ENCODE results near the gene LCN1. TPM values are rescaled to one million over a fixed set of nuclear protein-coding genes. Genes with fewer than 3 reads are reported as not detected.

LCN1 gene
- total RNA-seq, 4 donors from 2014 or later, result not detected

DNA sequence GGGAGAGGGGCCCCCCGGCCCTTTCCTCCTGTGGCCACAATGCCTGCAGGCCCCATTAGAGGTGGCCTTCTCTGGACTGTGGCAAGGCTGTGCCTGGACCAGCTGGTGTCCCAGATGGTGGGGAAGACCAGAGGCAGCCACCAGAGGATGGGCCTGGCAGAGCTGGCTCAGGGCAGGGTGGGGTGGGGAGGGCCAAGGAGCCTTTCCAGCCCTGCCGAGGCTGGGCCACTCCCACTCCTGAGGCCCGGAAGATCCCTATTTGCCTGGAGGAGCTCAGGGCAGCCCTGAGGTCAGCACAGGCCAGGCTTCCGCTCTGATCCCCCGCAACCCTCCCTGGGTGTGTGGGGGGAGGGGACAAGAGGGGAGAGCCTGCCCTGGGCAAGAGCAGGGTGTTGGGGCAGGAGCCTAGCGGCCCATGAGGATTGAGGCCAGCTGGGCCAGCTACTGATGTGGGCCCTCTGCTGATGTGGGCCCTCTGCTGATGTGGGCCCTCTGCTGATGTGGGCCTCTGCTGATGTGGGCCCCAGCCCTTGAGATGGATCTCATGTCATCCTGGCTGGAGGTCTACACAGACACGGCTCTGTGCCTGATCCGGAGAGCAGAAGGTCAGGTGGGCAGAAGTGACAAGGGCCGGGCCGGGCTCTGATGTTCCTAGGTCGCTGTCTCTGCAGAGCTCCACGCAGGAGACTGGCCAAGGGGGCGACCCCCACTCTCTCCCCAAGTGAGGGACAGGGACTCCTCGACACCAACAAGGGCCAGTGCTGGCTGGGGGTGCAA lies 14.7 kb upstream of the LCN1 start:
- 43 to 69% methylated on average over 4 to 5 of the region's 14 CpGs for WGBS, 2 donors
- no peak for DNase-seq (ENCODE audit: low spot score in 2 of 2)
- TF ChIP-seq, protein P1, sequence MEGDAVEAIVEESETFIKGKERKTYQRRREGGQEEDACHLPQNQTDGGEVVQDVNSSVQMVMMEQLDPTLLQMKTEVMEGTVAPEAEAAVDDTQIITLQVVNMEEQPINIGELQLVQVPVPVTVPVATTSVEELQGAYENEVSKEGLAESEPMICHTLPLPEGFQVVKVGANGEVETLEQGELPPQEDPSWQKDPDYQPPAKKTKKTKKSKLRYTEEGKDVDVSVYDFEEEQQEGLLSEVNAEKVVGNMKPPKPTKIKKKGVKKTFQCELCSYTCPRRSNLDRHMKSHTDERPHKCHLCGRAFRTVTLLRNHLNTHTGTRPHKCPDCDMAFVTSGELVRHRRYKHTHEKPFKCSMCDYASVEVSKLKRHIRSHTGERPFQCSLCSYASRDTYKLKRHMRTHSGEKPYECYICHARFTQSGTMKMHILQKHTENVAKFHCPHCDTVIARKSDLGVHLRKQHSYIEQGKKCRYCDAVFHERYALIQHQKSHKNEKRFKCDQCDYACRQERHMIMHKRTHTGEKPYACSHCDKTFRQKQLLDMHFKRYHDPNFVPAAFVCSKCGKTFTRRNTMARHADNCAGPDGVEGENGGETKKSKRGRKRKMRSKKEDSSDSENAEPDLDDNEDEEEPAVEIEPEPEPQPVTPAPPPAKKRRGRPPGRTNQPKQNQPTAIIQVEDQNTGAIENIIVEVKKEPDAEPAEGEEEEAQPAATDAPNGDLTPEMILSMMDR (IDR thresholded peaks at IDR 0.05), result no peak
- TF ChIP-seq POLR2A (IDR thresholded peaks at IDR 0.05), result no peak
- H3K4me3 ChIP-seq (ENCODE audit: low read depth, poor library complexity, severe bottlenecking), result no peak overlapping the region
- intact Hi-C loops (cut with DNase I; ENCODE audit: low total_unique reads), result no loop called here

DNA sequence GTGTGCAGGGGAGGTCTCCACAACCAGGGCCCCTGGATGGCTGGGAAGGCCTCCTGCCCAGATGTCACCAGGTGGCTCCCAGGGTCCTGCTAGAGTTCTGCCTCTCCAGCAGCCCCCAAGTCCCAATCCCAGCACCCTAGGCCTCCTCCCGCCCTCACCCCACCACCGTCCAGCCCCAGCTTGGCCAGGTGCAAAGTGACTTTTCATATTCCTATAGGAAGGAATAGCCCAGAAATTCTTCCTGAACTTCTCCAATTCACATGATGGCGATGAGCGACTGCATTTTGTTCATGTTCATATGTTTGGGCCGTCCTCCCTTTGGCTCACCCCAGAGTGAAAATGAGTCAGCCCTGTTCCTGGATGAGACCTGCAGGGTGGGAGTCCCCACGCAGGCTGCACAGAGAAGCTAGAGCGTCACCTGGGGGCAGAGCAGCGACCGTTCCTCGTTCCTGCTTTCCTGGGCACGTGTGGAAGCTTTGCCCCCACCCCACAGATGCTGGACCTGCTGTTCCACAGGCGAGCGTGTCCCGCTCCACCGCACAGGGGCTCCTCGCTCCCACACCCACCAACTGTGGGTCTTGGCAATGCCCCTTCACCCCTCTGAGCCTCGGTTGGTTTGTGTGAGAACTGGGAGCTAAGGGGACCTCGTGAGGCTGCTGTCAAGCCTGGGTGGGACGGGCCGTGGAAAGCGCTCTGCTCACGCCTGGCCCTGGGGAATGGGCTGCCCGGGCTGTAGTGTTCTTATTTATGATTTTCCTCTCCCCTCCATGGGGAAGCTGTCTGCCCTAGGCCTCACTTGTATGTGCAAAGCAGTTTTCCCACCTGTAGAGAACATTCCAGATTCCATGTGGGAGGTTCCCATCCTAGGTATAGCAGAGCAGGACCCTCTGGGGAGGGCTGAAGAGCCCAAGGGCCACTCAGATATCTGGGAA lies 13.9 kb upstream of the LCN1 start:
- peak in 1 of 2 donors; percentile 76 for DNase-seq (ENCODE audit: low spot score in 2 of 2)
- H3K4me3 ChIP-seq (ENCODE audit: low read depth, poor library complexity, severe bottlenecking), result no peak overlapping the region
- intact Hi-C loops (cut with DNase I; ENCODE audit: low total_unique reads), result no loop called here
- WGBS, 2 donors, result 84 to 87% methylated on average over 22 to 23 of the region's 23 CpGs
- TF ChIP-seq POLR2A (IDR thresholded peaks at IDR 0.05), result no peak
- TF ChIP-seq, protein P1 (IDR thresholded peaks at IDR 0.05), result no peak

DNA sequence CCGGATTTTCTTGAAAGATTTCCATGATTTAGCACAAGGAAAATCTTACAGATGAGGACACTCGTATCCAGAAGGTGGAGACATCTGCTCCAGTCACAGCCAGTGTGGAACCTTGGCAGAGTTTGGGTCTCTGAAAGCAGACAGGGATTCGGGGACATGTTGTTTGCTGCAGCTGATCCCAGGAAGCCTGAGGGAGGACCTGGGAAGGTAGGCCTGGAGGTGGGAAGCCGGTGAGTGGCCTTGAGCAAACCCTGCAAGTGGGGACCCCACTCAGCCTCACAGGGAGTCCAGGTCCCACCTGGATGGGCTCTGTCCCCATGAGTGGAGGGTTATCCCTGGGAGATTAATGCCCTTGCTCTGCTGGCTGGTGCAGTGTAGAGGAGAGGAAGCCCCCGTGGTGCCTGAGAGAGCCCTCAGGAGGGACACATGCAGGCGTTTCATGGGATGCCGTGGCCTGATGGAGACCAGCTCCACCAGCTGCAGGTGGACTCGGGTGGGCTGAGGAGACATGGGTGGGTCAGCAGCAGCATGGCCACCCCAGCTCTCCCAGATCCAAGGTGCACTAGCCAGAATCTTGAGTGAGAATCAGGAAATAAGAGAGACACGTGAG lies 12.9 kb upstream of the LCN1 start:
- intact Hi-C loops (cut with DNase I; ENCODE audit: low total_unique reads), result no loop called here
- H3K4me3 ChIP-seq (ENCODE audit: low read depth, poor library complexity, severe bottlenecking), result no peak overlapping the region
- peak in 1 of 2 donors; percentile 63 for DNase-seq (ENCODE audit: low spot score in 2 of 2)
- 89 to 90% methylated on average over 8 to 9 of the region's 9 CpGs for WGBS, 2 donors
- no peak for TF ChIP-seq POLR2A (IDR thresholded peaks at IDR 0.05)
- TF ChIP-seq, protein P1 (IDR thresholded peaks at IDR 0.05), result no peak

DNA sequence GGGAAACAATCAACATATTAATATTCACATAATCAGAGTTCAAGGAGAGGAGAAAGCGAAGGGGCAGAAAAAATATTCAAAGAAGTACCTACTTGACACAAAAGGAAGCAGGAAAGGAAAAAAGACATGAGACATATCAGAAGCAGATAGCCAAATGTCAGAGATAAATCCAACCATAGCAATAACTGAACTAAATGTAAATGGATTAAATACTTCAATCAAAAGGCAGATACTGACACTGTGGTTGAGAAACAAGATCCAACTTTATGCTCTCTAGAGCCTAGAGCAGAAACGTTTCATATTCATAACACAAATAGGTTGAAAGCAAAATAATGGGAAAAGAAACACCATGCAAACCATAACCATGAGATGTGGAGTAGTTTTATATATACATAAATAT lies 11.8 kb upstream of the LCN1 start:
- 81 to 90% methylated on average over 2 of the region's 2 CpGs for WGBS, 2 donors

DNA sequence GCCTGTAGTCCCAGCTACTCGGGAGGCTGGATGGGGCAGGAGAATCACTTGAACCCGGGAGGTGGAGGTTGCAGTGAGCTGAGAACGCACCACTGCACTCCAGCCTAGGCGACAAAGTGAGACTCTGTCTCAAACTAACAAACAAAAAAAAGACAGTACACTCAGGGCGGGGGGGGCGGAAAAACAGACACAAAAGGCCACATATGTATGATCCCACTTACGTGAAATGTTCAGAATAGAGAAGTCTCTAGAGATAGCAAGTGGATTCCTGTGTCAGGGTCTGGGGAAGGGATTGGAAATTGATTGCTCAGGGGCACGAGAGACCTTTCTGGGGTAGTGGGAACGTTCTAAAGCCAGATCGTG lies 9.0 kb upstream of the LCN1 start:
- no peak overlapping the region for H3K4me3 ChIP-seq (ENCODE audit: low read depth, poor library complexity, severe bottlenecking)
- no peak for TF ChIP-seq POLR2A (IDR thresholded peaks at IDR 0.05)
- TF ChIP-seq, protein P1 (IDR thresholded peaks at IDR 0.05), result no peak
- peak in 1 of 2 donors; percentile 60 for DNase-seq (ENCODE audit: low spot score in 2 of 2)
- intact Hi-C loops (cut with DNase I; ENCODE audit: low total_unique reads), result no loop called here
- WGBS, 2 donors, result 75 to 80% methylated on average over 10 of the region's 10 CpGs

More for the DNA sequence above, 11.8 kb upstream of the LCN1 start:
- no peak for DNase-seq (ENCODE audit: low spot score in 2 of 2)
- TF ChIP-seq, protein P1 (IDR thresholded peaks at IDR 0.05), result no peak
- no peak for TF ChIP-seq POLR2A (IDR thresholded peaks at IDR 0.05)
- intact Hi-C loops (cut with DNase I; ENCODE audit: low total_unique reads), result no loop called here
- H3K4me3 ChIP-seq (ENCODE audit: low read depth, poor library complexity, severe bottlenecking), result no peak overlapping the region
